IPS-NIHi7 (cell line): ENCODE results near the gene NID2.

Experiments
- DNase-seq: peaks from one replicate; pipeline ENCODE4 v3.0.0; 2012; ENCODE audit warnings: mixed read lengths; ENCODE audit errors: extremely low spot score

Gene NID2

DNA sequence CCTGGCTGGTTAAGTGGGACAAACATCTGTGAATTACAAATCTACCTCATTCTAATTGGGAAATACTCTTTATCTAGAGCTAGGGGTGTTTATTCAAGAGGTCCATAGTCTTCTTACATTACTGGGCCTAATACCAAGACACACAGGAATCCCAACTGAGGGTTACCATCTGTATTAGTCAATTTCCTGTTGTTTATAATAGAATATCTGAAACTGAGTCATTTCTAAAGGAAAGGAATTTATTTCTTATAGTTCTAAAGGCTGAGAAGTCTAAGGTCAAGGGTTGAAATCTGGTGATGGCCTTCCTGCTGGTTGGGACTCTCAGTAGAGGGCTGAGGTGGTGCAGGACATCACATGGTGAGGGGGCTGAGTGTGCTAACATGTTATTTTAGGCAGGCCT is 43.5 kb downstream of the NID2 start:
- no peak for DNase-seq

DNA sequence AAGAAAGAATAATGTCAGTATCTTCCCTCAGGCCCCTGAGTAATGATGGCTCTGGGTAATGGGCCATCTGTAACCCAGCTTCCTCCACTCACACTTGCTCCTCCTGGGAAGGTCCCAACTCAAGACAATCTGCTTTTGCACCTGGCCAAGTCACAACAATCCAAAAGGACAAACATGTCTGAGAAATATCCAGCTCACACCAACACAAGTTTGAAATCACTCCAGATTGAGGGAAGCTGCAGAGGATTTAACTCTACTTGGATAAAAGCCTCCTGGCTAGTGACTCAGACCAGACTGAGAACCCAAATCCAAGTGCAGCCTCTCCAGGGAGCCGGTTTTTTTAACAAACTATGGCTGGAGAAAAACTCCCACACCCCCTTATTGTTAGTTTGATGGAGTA is 45.3 kb downstream of the NID2 start:
- DNase-seq = no peak

DNA sequence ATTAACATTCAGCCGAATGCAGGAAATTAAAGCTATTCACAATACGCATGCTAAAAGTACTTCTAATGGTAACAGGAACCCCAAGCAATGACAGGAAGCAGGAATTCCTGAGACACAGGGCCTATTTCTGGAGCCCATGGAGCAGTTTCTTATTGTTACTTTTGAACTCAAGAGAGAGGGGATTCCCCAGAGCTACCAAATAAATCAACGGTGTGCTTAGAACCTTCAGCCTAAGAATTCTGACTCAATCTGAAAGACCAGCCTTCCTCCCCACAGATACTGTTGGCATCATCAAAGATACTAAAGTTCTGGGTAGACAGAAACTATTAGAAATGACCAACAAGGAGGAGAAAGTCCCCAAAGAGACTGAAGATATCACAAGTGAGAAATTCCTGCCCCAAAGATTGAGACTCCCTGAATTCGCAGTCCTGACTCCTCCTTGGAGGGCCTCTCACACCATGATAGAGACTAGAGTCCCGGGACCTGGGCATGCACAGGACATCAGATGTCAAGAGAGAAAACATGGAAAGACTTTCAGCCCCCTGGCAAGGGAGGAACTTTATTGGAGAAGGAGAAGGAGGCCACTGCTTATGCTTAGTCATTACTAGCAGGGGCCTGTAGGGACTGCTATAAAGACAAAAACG is 46.8 kb downstream of the NID2 start:
- DNase-seq = no peak

DNA sequence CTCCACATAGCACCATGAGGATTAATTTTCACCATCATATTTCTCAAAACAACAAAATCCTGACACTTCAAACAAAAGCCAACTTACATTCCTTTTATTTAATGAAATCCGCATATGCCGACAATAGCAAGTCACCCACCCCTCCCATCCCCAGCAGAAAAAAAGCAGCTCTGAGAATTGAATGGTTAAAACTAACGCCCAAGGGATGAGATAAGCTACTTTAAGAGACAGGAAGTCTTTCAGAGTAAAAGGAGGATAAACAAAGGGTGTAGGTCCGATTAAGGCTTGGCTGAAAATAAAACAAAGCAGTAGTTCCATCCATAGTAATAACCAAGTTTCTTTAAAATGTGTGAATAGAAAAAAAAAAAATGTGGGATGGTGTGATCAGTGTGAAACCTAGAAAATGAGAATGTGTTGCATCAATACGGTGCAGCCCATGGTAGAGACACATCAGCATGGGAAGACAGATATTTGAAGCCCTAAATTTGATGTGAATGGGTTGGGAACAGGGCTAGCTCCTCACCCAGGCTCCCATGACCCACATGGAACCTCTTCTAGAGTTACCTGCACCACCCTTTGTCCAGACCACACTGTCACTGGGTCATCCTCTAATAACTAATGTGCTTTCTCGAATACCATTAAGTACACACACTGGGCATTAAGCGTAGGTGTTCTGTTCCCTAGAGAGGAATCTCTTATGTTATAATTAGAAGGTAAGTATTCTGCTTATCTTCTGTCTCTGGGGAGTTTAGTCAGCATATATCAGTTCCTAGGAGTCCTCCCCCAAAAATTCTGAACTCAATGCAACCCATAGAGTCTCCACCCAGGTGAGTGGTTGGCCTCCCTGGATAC is 47.8 kb downstream of the NID2 start:
- no peak for DNase-seq

DNA sequence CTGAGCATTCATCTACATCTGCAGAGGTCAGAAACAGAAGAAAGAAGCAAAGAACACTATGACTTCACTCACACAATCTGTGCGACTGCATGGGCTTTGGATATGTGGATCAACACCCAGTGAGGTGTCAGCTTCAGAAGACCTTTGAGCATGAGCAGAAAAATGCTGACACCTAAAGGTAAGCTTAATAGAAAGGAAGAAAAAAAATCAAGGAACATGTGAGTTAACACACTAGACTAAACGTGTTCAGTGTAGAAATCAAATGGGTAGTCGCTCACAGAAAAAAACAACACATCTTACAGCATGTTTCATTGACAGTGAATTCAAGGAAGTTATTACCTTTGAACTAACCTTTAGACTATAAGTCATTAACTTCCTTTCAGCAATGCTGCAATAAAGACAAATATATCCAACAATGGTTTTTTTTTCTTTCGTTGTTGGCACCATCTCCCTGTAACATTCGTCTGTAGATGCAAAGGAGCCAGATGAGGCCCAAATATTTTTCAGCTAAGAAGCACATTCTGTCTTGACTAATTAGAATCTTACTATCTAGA is 48.6 kb downstream of the NID2 start:
- DNase-seq = no peak

DNA sequence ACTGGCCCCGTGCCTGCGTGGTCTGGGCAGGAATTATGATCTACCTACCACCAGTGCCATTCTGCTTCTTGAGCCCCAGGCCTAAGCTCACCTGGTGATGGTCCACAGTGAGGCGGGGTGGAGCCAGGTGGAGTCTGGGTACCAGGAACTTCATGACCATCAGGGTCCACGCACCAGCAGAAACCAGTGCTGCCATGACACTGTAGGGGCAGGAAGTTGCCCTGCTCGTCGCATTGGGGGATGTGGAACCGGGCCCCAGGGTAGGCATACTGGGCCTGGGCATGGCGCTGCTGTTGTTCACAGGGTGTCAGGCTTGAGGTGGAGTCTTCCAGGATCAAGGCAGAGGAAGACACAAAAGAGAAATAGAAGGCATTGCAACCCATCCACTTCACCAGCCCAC is 49.9 kb downstream of the NID2 start:
- no peak for DNase-seq

DNA sequence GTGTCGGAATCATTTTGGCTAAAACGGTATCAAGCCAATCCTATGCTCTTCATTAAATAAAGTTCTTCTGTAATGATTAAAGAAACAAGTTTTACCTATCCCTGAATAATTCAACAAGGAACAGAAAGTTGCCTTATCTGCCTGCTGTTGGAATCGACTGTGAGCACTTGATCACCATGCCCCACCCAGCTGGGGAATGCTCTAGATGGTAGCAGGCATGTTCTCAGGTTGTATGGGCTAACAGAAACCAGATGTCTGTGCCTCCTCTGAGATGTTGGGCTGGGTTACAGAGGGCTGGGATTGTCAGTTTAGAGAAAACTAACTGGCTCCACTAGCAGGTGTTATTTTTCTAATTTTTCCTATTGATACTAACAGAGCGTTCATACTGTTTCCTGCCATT is 50.6 kb downstream of the NID2 start:
- no peak for DNase-seq

DNA sequence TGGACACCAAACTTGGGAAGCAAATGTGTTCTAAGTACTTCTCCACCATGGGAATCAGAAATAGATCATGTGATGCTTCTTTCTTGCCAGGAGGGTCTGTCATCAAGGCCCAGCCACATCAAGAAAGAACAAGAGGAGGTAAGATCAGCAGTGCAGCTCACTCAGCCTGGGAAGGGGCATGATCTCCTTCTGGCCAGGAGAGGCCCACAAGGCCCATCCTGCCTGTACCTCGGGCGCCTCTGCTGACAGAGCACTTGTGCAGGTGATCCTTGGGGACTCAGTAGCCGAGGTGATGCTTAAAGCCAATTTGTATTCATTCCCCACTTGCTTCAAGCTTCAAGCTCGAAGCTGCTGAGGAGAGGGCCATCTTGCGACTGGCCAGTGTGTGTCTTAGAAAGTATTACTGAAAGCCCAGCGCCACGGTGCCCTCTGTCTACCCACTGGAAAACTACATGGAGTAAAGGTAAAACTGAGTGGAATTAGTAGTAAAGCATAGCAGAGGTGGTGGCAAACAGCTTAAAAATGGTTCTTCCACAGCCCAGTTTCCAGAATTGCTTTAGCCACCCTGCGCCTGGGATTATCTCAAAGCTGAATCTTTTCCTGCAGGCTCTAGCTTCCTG is 53.3 kb downstream of the NID2 start:
- peak; percentile 52 for DNase-seq

DNA sequence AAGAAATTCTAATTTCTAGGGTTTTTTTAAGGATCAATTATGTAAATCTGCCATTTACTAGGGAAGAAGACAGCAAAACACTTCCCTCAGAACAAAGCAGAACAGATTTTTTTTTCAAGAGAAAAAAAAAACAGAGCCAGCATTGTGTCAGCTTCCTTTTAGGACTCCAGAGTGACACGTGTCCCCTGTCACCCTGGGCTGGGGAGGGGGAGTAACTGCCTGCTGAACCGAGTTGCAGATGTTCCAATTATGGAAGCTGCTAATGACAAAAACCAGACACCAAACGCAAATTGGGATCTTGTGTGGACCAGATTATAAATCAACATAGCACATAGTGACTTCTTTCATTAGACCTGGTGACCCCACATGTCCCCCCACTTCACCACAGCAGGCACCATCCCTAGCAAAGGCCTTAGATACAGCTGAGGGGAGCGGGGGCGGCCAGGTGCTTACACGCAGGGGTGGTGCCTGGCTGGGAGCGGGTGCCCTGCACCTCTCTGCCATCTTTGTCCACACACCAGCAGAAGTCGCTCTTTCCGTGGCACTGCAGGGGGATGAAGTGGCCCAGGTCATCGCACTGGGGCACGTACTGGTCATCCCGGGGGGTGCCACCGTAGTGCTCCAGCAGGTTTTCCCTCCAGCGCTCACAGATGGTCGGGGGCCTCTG is 54.1 kb downstream of the NID2 start:
- DNase-seq = no peak

DNA sequence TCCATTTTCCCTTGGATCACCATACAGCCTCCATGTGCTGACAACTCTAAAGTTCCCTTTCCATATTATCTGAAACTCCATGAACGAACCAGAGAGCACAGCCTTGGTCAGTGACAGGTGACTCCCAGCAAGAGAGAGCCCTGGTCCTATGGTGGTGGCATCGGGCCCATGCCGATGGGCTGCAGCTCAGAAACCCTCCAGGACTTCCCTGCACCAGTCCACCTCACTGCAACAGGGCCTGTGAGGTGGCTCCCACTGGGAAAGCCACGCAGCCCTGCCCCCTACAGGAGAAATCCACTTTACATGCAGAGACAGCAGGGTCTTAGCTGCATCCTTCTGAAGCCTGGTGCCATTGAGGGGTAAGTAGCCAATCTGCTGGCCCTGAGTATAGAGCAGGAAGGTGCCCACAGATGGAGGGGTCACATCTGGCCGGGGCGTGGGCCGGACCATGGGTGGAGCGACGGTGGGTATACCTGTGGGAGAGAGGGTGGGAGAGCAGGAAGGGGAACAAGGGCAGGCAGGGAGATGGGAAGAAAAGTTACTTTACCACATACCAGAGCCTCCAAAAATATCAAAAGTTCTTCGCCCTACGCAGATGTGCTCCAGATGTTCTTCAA is 54.8 kb downstream of the NID2 start:
- peak; percentile 57 for DNase-seq

DNA sequence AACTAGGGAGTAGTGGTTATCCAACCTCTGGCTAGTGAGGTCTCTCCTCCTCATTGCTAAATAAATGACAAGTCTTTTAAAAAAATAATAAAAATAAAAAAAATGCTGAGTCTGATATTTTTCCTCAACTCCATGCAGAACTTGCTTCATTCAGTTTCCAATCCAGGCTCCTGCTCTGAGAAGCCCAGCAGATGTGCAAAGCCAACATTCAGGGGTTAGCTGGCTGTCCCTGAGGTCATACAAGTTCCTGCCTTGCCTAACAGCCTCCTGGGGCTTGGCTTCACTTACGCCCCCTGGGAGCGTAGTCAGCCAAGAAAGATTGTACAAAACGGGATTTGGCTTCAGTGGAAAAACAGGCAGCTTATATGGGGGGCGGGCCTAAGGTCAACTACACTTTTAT is 56.2 kb downstream of the NID2 start:
- no peak for DNase-seq

DNA sequence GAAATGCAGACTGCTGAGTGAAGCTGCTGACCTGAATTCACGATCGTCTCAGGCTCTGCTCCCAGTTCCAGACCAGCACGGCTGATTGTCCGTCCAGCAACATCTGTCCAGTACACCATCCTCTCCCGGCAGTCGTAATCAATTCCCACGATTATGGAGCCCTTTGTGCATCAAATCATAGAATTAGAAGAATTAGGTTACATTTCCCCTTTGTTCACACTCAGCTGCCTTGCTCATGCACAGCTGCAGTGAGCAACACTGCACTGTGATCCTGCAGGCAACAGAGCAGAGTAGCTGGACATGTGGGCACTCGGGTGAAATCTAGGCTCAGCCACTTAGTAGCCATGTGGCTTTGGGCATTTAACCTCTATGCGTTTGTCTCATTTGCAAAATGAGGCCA is 57.3 kb downstream of the NID2 start:
- no peak for DNase-seq

DNA sequence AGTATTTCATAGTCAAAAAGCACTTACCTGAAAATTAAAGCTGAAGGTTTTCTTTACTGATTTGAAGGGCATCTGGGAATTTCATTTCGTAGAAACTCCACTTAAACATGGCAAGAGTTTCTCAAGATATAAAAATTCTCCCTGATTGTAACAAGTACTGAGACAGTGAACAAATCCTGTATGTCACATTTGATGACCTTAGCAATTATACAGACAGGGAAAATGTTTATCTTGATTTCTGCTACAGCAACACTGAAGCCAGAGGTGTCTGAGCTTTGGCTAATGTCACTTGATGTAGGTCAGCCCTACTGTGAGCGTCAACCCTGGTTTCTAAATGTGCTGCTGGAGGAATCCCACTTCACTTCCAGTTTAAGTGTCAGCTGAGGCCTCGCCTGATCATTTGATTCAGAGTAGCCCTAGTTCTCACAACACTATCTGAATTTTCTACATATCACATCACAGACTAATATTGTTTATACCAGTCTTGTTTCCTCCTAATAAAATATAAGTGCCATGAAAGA is 58.6 kb downstream of the NID2 start:
- DNase-seq = no peak

DNA sequence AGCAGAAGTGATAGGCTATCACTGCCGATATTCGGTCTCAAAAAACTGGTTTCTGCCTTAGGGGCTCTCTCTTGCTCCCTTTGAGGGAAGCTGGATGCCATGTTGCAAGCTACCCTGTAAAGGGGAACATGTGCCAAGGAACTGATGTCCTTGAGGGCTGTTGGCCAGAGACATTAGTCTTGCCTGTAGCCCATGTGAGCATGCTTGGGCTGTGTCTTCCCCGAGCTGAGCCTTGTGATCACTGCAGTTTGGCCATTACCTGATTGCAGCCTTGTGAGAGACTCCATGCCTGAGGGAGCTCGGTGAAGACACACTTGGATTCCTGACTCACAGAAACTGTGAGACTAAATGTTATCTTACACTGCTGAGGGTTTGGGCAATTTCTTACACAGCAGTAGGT is 60.7 kb downstream of the NID2 start:
- no peak for DNase-seq

DNA sequence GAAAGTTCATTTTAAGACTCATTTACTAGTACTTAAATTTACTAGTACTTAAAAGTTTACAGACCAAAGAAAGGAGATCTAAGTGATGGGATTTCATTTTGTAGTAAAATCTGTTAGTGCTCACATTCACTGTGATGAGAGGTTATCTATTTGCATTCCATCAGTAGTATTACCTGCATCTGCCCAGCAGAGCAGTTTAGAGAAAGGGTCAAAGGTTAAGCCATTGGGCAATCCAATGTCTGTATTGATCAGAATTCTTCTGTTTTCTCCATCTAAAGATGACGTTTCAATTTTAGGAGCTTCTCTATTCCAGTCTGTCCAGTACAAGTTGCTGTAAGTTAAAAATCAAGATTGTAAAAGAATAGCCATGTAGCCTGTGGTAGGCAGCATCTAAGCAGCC is 61.2 kb downstream of the NID2 start:
- DNase-seq = no peak

DNA sequence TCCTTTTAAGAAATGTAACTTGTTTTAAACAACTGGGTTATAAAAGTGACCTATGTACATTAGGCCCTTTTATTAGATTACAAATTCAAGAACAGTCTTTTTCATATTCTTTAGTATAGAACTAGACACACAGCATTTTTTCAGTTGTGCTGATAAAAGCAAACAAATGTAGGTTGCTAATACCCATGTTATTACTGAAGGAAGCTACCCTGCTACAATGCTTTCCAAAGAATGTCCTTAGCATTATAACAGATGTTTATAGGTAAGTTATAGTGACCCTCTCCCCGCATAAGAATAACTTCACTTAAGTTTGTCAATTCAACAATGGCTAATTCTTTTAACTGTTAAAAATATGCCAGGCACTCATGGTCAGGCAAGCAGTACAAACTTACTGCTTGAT is 61.6 kb downstream of the NID2 start:
- DNase-seq = no peak

DNA sequence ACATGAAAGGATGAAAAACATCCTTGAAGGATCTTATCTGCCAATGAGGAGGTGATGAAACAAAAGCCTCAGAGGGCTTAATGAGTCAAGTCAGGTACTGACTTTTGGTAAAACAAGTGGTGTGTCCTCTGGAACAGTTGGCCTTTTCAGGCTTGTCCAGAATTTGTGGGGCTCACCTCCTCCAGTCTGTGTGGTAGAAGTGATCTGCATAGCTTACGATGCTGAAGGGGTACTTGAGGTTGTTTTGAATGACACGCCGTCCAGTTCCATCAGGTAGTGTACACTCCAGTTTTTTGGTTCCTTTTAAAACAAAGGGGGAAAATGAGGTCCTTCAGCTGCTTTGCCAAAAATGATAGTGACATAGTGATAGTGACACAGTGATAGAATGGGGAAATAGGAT is 62.5 kb downstream of the NID2 start:
- DNase-seq = no peak

DNA sequence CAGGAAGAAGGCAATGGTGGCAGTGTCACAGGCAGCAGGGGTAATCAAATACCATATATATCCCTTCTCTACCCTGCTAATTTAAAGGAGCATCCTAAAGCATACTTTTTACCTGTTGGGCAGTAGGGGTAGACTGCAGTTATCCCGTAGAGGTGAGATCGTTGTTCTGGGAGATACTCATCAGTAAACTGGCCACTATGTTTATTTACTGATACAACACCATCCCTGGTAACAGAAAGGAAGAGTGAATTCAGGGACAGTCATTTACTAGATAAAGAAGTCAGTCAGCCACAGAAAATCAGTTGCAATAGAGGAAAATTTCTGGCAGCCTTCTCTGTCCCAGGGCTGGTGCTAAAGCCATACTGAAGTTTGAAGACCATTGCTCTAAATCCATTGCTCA is 63.2 kb downstream of the NID2 start:
- no peak for DNase-seq

DNA sequence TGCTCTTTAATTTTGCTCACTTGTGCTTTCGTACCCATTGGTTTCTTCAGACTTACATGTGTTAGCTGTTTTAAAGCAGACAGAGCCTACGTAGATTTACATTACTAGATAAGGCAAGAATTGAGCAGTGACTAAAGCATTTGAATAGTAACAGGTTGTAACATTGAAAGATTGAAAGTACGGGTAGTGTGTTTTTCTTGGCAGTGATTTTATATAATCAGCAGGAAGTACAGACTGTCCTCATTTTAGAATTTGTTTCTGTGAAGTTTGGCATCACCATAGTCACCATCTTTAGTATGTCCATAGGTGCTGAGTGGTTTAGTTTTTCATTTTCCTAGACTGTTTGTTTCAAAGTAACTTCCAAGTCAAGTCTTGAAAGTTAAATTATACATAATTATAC is 65.5 kb downstream of the NID2 start:
- DNase-seq = no peak

DNA sequence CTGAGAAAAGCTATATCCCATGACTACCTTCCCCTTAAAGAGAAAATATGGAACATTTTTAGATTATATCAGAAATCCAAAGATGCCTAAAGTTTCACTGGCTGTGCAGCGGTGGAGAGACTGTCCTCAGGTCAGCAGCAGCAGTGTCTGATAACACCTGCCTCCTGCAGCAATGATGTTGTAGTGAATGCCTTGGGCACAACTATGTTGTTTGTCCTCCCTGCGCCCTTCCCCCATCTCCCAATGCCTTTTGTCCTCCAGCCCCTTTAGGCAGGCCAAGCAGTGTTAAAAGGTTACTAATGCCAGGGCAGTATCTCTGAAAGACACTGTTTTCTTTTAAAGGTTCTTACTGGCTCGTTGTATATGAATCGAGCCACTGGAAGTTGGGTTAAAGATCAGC is 66.3 kb downstream of the NID2 start:
- no peak for DNase-seq

DNA sequence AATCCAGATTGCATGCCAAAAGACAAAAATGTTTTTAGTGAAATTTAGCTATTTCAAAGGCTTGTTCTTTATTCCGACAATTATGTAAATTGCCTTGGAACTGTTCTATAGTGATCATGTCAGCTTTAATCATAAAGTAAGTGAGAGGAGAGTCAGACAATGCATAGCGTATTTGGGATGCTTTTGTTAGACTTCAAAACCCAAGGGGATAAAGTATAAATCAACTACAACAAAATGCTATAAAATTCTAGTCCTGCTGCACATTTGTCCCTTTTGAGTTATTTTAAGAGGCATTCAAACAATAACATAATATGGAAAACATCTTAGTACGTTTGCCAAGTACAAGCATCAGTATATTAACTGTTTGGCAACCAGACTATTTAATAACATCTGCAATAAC is 68.2 kb downstream of the NID2 start:
- DNase-seq = no peak
